Heart left ventricle (tissue), 16 donors: ENCODE results near the gene CYB5R3. TPM values are rescaled to one million over a fixed set of nuclear protein-coding genes. Genes with fewer than 3 reads are reported as not detected.

ENCODE experiments used
- ATAC-seq, 4 donors: fragments of 200-7000 bp; cut with Tn5 transposase; one replicate each; pipeline ENCODE4 v1.9.1; 2020 to 2022; ENCODE audit warnings: moderate library complexity in 4 of 4, mild to moderate bottlenecking in 3 of 4, moderate number of reproducible peaks in 1 of 4
- DNase-seq, 5 donors: peaks; one replicate each; pipeline ENCODE4 v3.0.0-alpha.2; 2020
- H3K27ac ChIP-seq, 12 donors: fragments of 200-600 bp; sonication (generic) in 4 of 12; one replicate each; pipeline versions ENCODE4 v1.5.0 to v1.8.0; 2016 to 2022; ENCODE audit warnings: mild to moderate bottlenecking in 2 of 12
- H3K27me3 ChIP-seq, 9 donors: fragments of 200-600 bp; sonication (generic) in 2 of 9; one replicate each; pipeline versions ENCODE4 v1.5.1 to v1.8.0; 2016 to 2022; ENCODE audit warnings: mild to moderate bottlenecking in 3 of 9
- H3K36me3 ChIP-seq, 9 donors: fragments of 200-600 bp; sonication (generic) in 2 of 9; one replicate each; pipeline versions ENCODE4 v1.5.0 to v1.8.0; 2018 to 2022; ENCODE audit warnings: mild to moderate bottlenecking in 2 of 9
- H3K4me1 ChIP-seq, 12 donors: fragments of 200-600 bp; sonication (generic) in 4 of 12; one replicate each; pipeline versions ENCODE4 v1.5.0 to v1.8.0; 2016 to 2022; ENCODE audit warnings: mild to moderate bottlenecking in 3 of 12
- H3K4me3 ChIP-seq, 12 donors: fragments of 200-600 bp; sonication (generic) in 4 of 12; one replicate each; pipeline versions ENCODE4 v1.5.0 to v1.8.0; 2017 to 2022; ENCODE audit warnings: mild to moderate bottlenecking in 9 of 12, moderate library complexity in 4 of 12
- H3K9me3 ChIP-seq, 12 donors: fragments of 200-600 bp; sonication (generic) in 4 of 12; one replicate each; pipeline versions ENCODE4 v1.5.0 to v1.8.0; 2016 to 2022; ENCODE audit warnings: mild to moderate bottlenecking in 1 of 12
- POLR2A ChIP-seq, 2 donors: fragments of 450-650 bp; IDR thresholded peaks; one replicate each; pipeline ENCODE4 v1.6.1; 2017; ENCODE audit warnings: antibody characterized with exemption in 2 of 2, mild to moderate bottlenecking in 2 of 2, moderate library complexity in 2 of 2
- WGBS, 4 donors: extraction: QIAGEN DNeasy Blood & Tissue Kit in 2 of 4; methylation state at CpG; one replicate each; pipeline versions ENCODE4 v1.1.5 to v1.1.7; 2013 to 2018; 5-methylcytosine and 5-hydroxymethylcytosine counted together
- intact Hi-C, 10 donors: fragments of 100-400 bp; cut with DNase I; formaldehyde crosslinking; loops; one replicate each; pipeline versions ENCODE4 v1.11.1 to v1.14.2; 2022
- polyA plus RNA-seq, 2 donors: library from polyadenylated mRNA; stranded (reverse); fragments of 200-250 nt; gene quantifications; one replicate each; pipeline ENCODE4 v1.2.3, GENCODE V29; 2013
- total RNA-seq, 9 donors: library from RNA; depleted of rRNA in 2 of 9; stranded (reverse); fragments of >200 nt in 2 of 9; fragmentation: NEBNext Ultra II Directional in 3 of 9; extraction: Animal tissue kit (Norgen Biotek cat#: 25700) in 3 of 9; gene quantifications; one replicate each; pipeline versions ENCODE4 v1.1.0 to v1.2.4, GENCODE V29; 2016 to 2023
- TF ChIP-seq, protein P1 (sequence below), 12 donors: fragments of 200-600 bp; sonication (generic) in 4 of 12; IDR thresholded peaks; one replicate each; pipeline versions ENCODE4 v1.5.0 to v1.8.0; 2018 to 2022; ENCODE audit warnings: antibody characterized with exemption in 12 of 12, mild to moderate bottlenecking in 5 of 12
- donor health status: ischemic (EF 13 %, LVEDD 7.1; RV severe dilation, severe dysfunction).
- donor health status: healthy with polysubstance abuse.
- donor health status: DM: no; HTN: yes; CAD: no.
- donor health status: DM: no; HTN: no; CAD: no.
- donor health status: ischemic (EF 25% LVEDD 6.9; RV normal size, moderate dysfunction).
- donor health status: ischemic (EF 25% LVEDD 5.7; RV mildly dilated, moderate dysfunction).
- donor health status: healthy.
- donor health status: DM: yes; HTN: yes; CAD: no.
- donor health status: ischemic (EF 35%, LVEDD 5.7; RV mildly dilated, moderate dysfunction).
- donor health status: nonischemic (EF 11% LVEDD 7.7; RV severe dilation, severe dysfunction).
- donor health status: DM: yes; HTN: yes; CAD: no.
- donor health status: PGD.
- donor health status: ischemic (EF 29% LVEDD 5.4; RV normal size, mild dysfunction).
- donor health status: nonischemic (EF 23%, LVEDD 6.1; RV moderate dilation, normal function).

The CYB5R3 gene
- total and polyA plus RNA-seq, 11 donors: 135 to 459 (median 305) TPM

DNA sequence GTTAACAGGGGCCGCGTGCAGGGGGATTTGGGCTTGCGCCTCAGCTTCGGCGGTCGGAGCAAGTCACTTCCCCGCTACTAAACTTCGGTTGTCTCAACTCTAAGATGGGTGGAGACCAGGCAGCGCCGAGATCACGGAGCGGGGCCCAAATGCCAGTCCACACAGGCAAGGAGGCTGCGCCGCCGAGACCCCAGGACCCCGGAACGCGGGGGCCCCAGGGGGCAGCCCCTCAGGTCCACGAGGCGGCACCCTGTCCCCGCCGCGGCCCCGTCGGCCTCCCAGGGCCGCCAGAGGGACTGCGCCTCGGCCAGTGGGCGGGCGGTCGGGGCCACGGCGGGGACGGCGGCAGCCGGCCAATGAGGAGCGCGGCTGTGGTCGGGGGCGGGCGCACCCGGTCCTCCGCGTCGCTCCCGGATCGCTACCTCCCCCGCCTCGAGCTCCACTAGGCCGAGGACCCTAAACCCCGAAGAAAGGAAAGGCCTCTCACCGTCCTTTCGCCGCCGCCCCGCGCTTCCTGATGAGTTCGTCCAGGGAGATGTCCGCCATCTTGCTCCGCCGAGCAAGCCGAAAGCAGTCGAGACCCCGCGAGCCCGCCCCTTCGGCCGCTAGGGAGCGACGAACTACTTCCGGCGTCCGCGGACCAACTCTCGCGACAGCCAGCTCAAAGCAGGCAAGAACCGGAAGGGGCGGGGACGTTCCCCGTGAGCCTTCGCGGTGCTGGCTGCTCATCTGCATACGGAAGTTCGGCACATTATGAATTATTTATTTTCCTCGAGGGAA is 34.7 kb downstream of the CYB5R3 start, which contains the start of gene POLDIP3:
Gene POLDIP3 (minus strand): TSS at position 572 of the 780 bp plus-strand sequence. CDS start 26 bp downstream, at position 546.
- TF ChIP-seq POLR2A (IDR thresholded peaks at IDR 0.05): peak in 1 of 2 donors; percentile 78
- TF ChIP-seq, protein P1, sequence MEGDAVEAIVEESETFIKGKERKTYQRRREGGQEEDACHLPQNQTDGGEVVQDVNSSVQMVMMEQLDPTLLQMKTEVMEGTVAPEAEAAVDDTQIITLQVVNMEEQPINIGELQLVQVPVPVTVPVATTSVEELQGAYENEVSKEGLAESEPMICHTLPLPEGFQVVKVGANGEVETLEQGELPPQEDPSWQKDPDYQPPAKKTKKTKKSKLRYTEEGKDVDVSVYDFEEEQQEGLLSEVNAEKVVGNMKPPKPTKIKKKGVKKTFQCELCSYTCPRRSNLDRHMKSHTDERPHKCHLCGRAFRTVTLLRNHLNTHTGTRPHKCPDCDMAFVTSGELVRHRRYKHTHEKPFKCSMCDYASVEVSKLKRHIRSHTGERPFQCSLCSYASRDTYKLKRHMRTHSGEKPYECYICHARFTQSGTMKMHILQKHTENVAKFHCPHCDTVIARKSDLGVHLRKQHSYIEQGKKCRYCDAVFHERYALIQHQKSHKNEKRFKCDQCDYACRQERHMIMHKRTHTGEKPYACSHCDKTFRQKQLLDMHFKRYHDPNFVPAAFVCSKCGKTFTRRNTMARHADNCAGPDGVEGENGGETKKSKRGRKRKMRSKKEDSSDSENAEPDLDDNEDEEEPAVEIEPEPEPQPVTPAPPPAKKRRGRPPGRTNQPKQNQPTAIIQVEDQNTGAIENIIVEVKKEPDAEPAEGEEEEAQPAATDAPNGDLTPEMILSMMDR (IDR thresholded peaks at IDR 0.05): peak in 10 of 12 donors; percentile 3 to 61 (median 26)
- H3K27ac ChIP-seq: peak within 1 kb of the TSS; percentile 90 to 99 (median 97)
- ATAC-seq (peak; percentile 88 to 93 (median 89)), DNase-seq (peak; percentile 99 to 100 (median 99))
- peak within 1 kb of the TSS; percentile 66 to 98 (median 88) for H3K4me3 ChIP-seq
- H3K4me1 ChIP-seq: peaks cover 9 to 68% (median 53%) of the 10 kb centered on the region in 12 donors
- H3K36me3 ChIP-seq: peaks cover 0 to 29% (median 11%) of the 10 kb centered on the region in 9 donors
- WGBS, 4 donors: 0 to 1% (median 1%) methylated on average over 53 to 85 of the region's 85 CpGs
- no peaks in the 10 kb centered on the region for H3K9me3 ChIP-seq
- intact Hi-C loops: loop anchor here in 4 of 10 donors (2.0 to 10.0 kb wide), 3 partner anchors 32 to 100 kb away; partner anchors contain the start of genes CYB5R3 (in 1 of the 4) and RRP7A (in 1 of the 4)
- no peaks in the 10 kb centered on the region for H3K27me3 ChIP-seq

DNA sequence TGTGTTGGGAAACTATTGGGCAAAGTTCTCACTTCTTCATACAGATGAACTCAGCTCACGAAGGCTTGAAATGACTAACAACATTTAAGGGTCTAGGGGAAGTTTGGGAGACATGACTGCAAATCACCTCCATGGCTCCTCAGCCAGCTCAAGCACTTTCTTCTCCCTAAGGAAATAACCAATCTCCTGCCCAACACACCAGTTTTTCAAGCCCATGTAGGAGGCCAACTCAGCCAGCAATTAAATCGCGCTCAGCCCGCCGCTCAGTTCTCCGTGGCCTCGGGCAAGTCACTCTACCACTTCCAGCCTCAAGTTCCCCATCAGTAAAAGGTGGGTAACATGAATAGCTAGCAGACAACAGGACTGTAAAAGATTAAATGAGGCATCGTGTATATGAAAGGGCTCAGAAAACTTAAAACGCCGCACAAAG is 35.3 kb downstream of the CYB5R3 start:
- DNase-seq: no peak
- 0 to 1% (median 0%) methylated on average over 10 of the region's 10 CpGs for WGBS, 4 donors
- H3K9me3 ChIP-seq: no peaks in the 10 kb centered on the region
- TF ChIP-seq, protein P1 (IDR thresholded peaks at IDR 0.05): no peak
- peaks cover 9 to 74% (median 59%) of the 10 kb centered on the region in 12 donors for H3K4me1 ChIP-seq
- peaks cover 0 to 25% (median 5%) of the 10 kb centered on the region in 9 donors for H3K36me3 ChIP-seq
- peak overlapping the region; percentile 90 to 99 (median 97) for H3K27ac ChIP-seq
- no peak for ATAC-seq
- H3K4me3 ChIP-seq: peak overlapping the region; percentile 66 to 98 (median 88)
- intact Hi-C loops: loop anchor here in 4 of 10 donors (2.0 to 10.0 kb wide), 3 partner anchors 33 to 99 kb away; partner anchors contain the start of genes CYB5R3 (in 1 of the 4) and RRP7A (in 1 of the 4)
- no peaks in the 10 kb centered on the region for H3K27me3 ChIP-seq

DNA sequence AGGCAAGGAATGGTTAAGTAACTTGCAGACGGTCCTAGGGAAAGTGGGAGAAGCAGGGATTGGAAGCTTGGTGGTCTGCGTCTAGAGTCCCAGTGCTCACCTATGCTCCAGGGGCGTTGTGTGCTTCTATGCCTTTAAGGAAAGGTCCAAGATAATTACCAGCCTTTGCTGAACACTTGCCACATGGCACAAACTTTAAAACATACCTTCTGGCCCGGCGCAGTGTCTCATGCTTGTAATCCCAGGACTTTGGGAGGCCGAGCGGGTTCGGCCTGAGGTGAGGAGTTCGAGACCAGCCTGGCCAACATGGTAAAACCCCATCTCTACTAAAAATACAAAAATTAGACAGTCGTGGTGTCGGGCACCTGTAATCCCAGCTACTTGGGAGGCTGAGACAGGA is 36.9 kb downstream of the CYB5R3 start:
- Histone ChIP-seq H3K4me1 (peaks cover 9 to 80% (median 63%) of the 10 kb centered on the region in 12 donors), H3K27me3 (no peaks in the 10 kb centered on the region), H3K27ac (peak overlapping the region in 7 of 12 donors; percentile 2 to 98 (median 44)), H3K36me3 (peaks cover 0 to 28% (median 3%) of the 10 kb centered on the region in 9 donors), H3K4me3 (peak overlapping the region in 2 of 12 donors; percentile 75 to 89), H3K9me3 (no peaks in the 10 kb centered on the region)
- DNase-seq (no peak), ATAC-seq (no peak)
- TF ChIP-seq, protein P1 (IDR thresholded peaks at IDR 0.05): no peak
- no peak for TF ChIP-seq POLR2A (IDR thresholded peaks at IDR 0.05)
- WGBS, 4 donors: 63 to 79% (median 70%) methylated on average over 11 of the region's 11 CpGs
- intact Hi-C loops: loop anchor here in 1 of 10 donors (10.0 kb wide), 1 partner anchor 98 kb away; the partner anchor contains the start of gene RRP7A

DNA sequence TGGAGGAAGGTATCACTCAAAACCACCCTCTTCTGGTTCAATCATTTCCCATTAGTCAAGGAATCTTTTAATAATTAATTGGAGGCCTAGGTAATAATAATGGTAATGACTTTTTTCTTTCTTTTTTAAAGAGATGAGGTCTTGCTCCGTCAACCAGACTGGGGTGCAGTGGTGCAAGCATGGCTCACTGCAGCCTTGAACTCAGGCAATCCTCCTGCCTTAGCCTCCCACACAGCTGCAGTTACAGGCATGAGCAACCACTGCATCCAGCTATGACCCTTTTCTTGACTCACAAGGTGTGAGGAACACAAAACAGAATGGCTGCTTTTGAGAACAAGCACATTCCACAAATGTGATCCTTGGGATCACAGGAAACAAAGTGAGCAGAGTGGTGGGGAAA is 38.1 kb downstream of the CYB5R3 start:
- Histone ChIP-seq H3K9me3 (no peaks in the 10 kb centered on the region), H3K27me3 (no peaks in the 10 kb centered on the region), H3K4me3 (no peak overlapping the region), H3K36me3 (peaks cover 0 to 28% (median 5%) of the 10 kb centered on the region in 9 donors), H3K4me1 (peaks cover 9 to 75% (median 61%) of the 10 kb centered on the region in 12 donors), H3K27ac (peak overlapping the region in 3 of 12 donors; percentile 39 to 71 (median 61))
- WGBS, 4 donors: 79 to 100% (median 89%) methylated on average over 1 of the region's 1 CpG
- no peak for ATAC-seq
- no peak for DNase-seq
- intact Hi-C loops: loop anchor here in 1 of 10 donors (10.0 kb wide), 1 partner anchor 96 kb away; the partner anchor contains the start of gene RRP7A
- no peak for TF ChIP-seq POLR2A (IDR thresholded peaks at IDR 0.05)
- TF ChIP-seq, protein P1 (IDR thresholded peaks at IDR 0.05): no peak
